ENCODE measurements around the gene SLC7A14.

SLC7A14 gene

DNA sequence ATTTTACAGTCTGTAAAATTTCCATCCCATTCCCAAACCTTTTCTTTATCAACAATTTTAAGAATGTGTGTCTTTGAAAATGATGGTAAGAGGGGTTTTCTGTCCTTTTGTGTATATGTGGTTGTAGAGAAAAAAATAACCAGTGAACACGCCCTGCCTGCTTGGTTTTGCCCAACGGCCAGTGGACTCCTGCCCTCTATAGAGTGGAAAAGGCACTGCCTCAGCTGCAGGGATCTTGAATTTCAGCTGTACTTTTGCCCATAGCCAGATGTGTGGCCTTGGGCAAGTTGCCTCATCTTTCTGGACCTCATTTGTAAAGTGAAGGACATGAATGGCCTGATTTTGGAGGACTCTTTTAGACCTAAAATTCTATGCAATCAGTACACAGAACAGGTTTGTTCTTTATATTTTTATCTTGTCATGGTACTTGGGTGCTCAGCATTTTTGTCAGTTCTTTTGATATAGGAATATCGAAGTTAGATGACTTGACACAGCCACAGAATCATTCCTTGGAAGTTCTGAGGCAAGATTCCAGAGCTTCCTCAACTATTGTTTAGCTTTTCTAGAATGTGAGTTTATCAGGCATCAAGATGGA lies 86.2 kb downstream of the SLC7A14 start:
- H3K4me3 ChIP-seq (ENCODE audit: low read depth, low read length): no peak overlapping the region
- H3K4me1 ChIP-seq (ENCODE audit: control insufficient read depth, insufficient read depth, low read length, unreplicated experiment): peaks cover under 1% of the 10 kb centered on the region
- H3K36me3 ChIP-seq (ENCODE audit: insufficient read depth, low read length): no peaks in the 10 kb centered on the region
- no peaks in the 10 kb centered on the region for H3K79me2 ChIP-seq (ENCODE audit: control insufficient read depth, insufficient read depth, low read length, unreplicated experiment)
- no peak overlapping the region for H2AFZ ChIP-seq (ENCODE audit: low read length, unreplicated experiment)
- H3K27ac ChIP-seq (ENCODE audit: low read depth, low read length): no peak overlapping the region
- H3K27me3 ChIP-seq (ENCODE audit: insufficient read depth, low read length): no peaks in the 10 kb centered on the region

GRCh38 chr3:170497207-170498095 lies 88.4 kb downstream of the SLC7A14 start:
- H2AFZ ChIP-seq (ENCODE audit: low read length, unreplicated experiment): no peak overlapping the region
- H3K36me3 ChIP-seq (ENCODE audit: insufficient read depth, low read length): no peaks in the 10 kb centered on the region
- no peak overlapping the region for H3K4me3 ChIP-seq (ENCODE audit: low read depth, low read length)
- H3K27ac ChIP-seq (ENCODE audit: low read depth, low read length): no peak overlapping the region
- H3K4me1 ChIP-seq (ENCODE audit: control insufficient read depth, insufficient read depth, low read length, unreplicated experiment): peaks cover 13% of the 10 kb centered on the region
- no peaks in the 10 kb centered on the region for H3K79me2 ChIP-seq (ENCODE audit: control insufficient read depth, insufficient read depth, low read length, unreplicated experiment)
- H3K27me3 ChIP-seq (ENCODE audit: insufficient read depth, low read length): no peaks in the 10 kb centered on the region

DNA sequence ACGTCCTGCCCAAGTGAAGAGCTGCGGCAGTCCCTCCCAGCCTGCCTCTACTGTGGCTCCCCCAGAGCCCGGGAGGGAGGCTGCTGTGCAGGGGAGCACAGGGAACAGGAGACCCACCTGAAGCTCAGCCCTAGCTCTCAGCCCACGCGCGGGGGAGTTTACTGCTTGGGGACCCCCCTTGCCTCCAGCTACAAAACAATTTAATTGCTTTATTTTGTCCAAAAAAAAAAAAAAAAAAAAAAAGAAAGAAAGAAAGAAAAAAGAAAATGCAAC lies 89.1 kb downstream of the SLC7A14 start:
- Histone ChIP-seq H3K27me3 (ENCODE audit: insufficient read depth, low read length) (no peaks in the 10 kb centered on the region), H2AFZ (ENCODE audit: low read length, unreplicated experiment) (no peak overlapping the region)

GRCh38 chr3:170496026-170496867 lies 89.6 kb downstream of the SLC7A14 start:
- Histone ChIP-seq H3K4me1 (ENCODE audit: control insufficient read depth, insufficient read depth, low read length, unreplicated experiment) (peaks cover 13% of the 10 kb centered on the region), H3K27me3 (ENCODE audit: insufficient read depth, low read length) (no peaks in the 10 kb centered on the region), H3K4me3 (ENCODE audit: low read depth, low read length) (no peak overlapping the region), H3K36me3 (ENCODE audit: insufficient read depth, low read length) (no peaks in the 10 kb centered on the region), H2AFZ (ENCODE audit: low read length, unreplicated experiment) (no peak overlapping the region), H3K27ac (ENCODE audit: low read depth, low read length) (no peak overlapping the region), H3K79me2 (ENCODE audit: control insufficient read depth, insufficient read depth, low read length, unreplicated experiment) (no peaks in the 10 kb centered on the region)

More for the DNA sequence above, 89.1 kb downstream of the SLC7A14 start:
- Histone ChIP-seq H3K27ac (ENCODE audit: low read depth, low read length) (no peak overlapping the region), H3K4me3 (ENCODE audit: low read depth, low read length) (no peak overlapping the region), H3K36me3 (ENCODE audit: insufficient read depth, low read length) (no peaks in the 10 kb centered on the region), H3K79me2 (ENCODE audit: control insufficient read depth, insufficient read depth, low read length, unreplicated experiment) (no peaks in the 10 kb centered on the region), H3K4me1 (ENCODE audit: control insufficient read depth, insufficient read depth, low read length, unreplicated experiment) (peaks cover 13% of the 10 kb centered on the region)

- Histone ChIP-seq H2AFZ (ENCODE audit: low read length, unreplicated experiment) (no peak overlapping the region), H3K27ac (ENCODE audit: low read depth, low read length) (no peak overlapping the region), H3K4me1 (ENCODE audit: control insufficient read depth, insufficient read depth, low read length, unreplicated experiment) (peaks cover 13% of the 10 kb centered on the region), H3K27me3 (ENCODE audit: insufficient read depth, low read length) (no peaks in the 10 kb centered on the region), H3K79me2 (ENCODE audit: control insufficient read depth, insufficient read depth, low read length, unreplicated experiment) (no peaks in the 10 kb centered on the region), H3K36me3 (ENCODE audit: insufficient read depth, low read length) (no peaks in the 10 kb centered on the region), H3K4me3 (ENCODE audit: low read depth, low read length) (no peak overlapping the region)
These were observed 91.1 kb downstream of the SLC7A14 start for GRCh38 chr3:170494766-170495165.

DNA sequence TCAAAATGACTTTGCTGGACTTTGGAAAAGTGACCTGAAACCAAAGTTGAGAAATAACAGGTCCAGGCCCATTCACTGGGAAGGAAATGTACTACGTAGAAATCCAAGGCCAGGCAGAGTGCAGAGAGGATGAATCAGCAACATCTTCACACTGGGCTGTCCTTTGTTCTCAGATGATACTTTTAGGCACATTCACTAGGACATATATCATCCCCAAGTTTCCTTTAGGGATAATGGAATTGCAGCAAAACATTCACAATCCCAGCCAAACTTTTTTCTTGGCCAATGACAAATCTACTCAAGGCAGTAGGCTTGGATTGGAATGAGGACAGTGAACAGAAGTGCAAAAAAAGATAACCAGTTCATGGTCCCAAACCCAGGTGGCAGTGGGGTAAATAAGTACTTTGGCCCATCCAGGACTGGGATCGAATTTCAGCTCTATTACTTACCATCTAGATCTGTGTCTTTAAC lies 92.1 kb downstream of the SLC7A14 start:
- Histone ChIP-seq H3K36me3 (ENCODE audit: insufficient read depth, low read length) (no peaks in the 10 kb centered on the region), H3K4me1 (ENCODE audit: control insufficient read depth, insufficient read depth, low read length, unreplicated experiment) (peaks cover 14% of the 10 kb centered on the region), H3K79me2 (ENCODE audit: control insufficient read depth, insufficient read depth, low read length, unreplicated experiment) (no peaks in the 10 kb centered on the region), H3K27me3 (ENCODE audit: insufficient read depth, low read length) (no peaks in the 10 kb centered on the region), H3K4me3 (ENCODE audit: low read depth, low read length) (no peak overlapping the region), H2AFZ (ENCODE audit: low read length, unreplicated experiment) (no peak overlapping the region), H3K27ac (ENCODE audit: low read depth, low read length) (no peak overlapping the region)

- H3K27me3 ChIP-seq (ENCODE audit: insufficient read depth, low read length): no peaks in the 10 kb centered on the region
- H3K4me1 ChIP-seq (ENCODE audit: control insufficient read depth, insufficient read depth, low read length, unreplicated experiment): peaks cover 17% of the 10 kb centered on the region
- no peak overlapping the region for H3K27ac ChIP-seq (ENCODE audit: low read depth, low read length)
- no peak overlapping the region for H3K4me3 ChIP-seq (ENCODE audit: low read depth, low read length)
- H3K79me2 ChIP-seq (ENCODE audit: control insufficient read depth, insufficient read depth, low read length, unreplicated experiment): no peaks in the 10 kb centered on the region
- H2AFZ ChIP-seq (ENCODE audit: low read length, unreplicated experiment): no peak overlapping the region
- no peaks in the 10 kb centered on the region for H3K36me3 ChIP-seq (ENCODE audit: insufficient read depth, low read length)
These were observed 94.0 kb downstream of the SLC7A14 start for GRCh38 chr3:170491901-170492300.

DNA sequence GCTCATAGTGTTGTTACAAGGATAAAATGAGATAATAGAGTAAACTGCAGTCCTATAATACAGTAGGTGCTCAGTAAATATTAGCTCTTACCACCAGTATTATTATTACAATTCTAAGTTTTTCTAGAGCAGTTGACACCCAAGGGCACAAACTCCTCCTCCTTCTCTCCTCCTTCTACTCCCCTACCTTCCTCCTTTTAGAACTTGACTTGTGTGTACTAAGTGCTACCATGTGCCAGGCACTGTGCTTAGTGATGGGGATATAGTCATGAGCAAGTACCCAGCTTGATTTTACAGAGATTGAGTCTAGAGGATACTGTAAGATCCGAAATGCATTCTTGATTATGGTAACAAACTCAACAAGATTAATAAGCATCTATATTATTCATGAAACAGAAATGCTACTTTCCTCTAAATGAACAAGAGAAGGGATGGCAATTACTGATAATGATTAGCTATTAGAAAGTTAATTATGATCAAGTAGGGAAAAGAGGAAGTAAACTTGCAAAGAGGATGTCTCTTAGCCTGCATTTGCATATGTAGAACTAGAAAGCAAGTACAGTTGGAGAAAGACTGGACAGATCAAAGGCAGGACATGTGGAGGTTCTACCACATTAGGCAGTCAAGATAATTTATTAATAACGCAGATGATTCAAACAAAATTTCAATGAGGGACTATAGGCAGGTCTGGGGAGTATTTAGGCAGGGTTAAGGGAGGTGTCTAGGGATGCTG lies 94.9 kb downstream of the SLC7A14 start:
- H3K36me3 ChIP-seq (ENCODE audit: insufficient read depth, low read length): no peaks in the 10 kb centered on the region
- H3K27me3 ChIP-seq (ENCODE audit: insufficient read depth, low read length): no peaks in the 10 kb centered on the region
- peaks cover 17% of the 10 kb centered on the region for H3K4me1 ChIP-seq (ENCODE audit: control insufficient read depth, insufficient read depth, low read length, unreplicated experiment)
- no peak overlapping the region for H2AFZ ChIP-seq (ENCODE audit: low read length, unreplicated experiment)
- H3K79me2 ChIP-seq (ENCODE audit: control insufficient read depth, insufficient read depth, low read length, unreplicated experiment): no peaks in the 10 kb centered on the region
- no peak overlapping the region for H3K4me3 ChIP-seq (ENCODE audit: low read depth, low read length)
- no peak overlapping the region for H3K27ac ChIP-seq (ENCODE audit: low read depth, low read length)

- no peak overlapping the region for H3K4me3 ChIP-seq (ENCODE audit: low read depth, low read length)
- H3K27me3 ChIP-seq (ENCODE audit: insufficient read depth, low read length): no peaks in the 10 kb centered on the region
- no peaks in the 10 kb centered on the region for H3K36me3 ChIP-seq (ENCODE audit: insufficient read depth, low read length)
- H3K27ac ChIP-seq (ENCODE audit: low read depth, low read length): no peak overlapping the region
- no peak overlapping the region for H2AFZ ChIP-seq (ENCODE audit: low read length, unreplicated experiment)
- no peaks in the 10 kb centered on the region for H3K79me2 ChIP-seq (ENCODE audit: control insufficient read depth, insufficient read depth, low read length, unreplicated experiment)
- H3K4me1 ChIP-seq (ENCODE audit: control insufficient read depth, insufficient read depth, low read length, unreplicated experiment): peaks cover 11% of the 10 kb centered on the region
These were observed 97.1 kb downstream of the SLC7A14 start for GRCh38 chr3:170488802-170489201.

GRCh38 chr3:170487031-170487430 lies 98.8 kb downstream of the SLC7A14 start:
- no peaks in the 10 kb centered on the region for H3K27me3 ChIP-seq (ENCODE audit: insufficient read depth, low read length)
- H2AFZ ChIP-seq (ENCODE audit: low read length, unreplicated experiment): no peak overlapping the region
- no peak overlapping the region for H3K4me3 ChIP-seq (ENCODE audit: low read depth, low read length)
- no peak overlapping the region for H3K27ac ChIP-seq (ENCODE audit: low read depth, low read length)
- no peaks in the 10 kb centered on the region for H3K36me3 ChIP-seq (ENCODE audit: insufficient read depth, low read length)
- peaks cover 4% of the 10 kb centered on the region for H3K4me1 ChIP-seq (ENCODE audit: control insufficient read depth, insufficient read depth, low read length, unreplicated experiment)
- H3K79me2 ChIP-seq (ENCODE audit: control insufficient read depth, insufficient read depth, low read length, unreplicated experiment): no peaks in the 10 kb centered on the region
